ENCODE measurements around the gene PDLIM3.

Gene PDLIM3

DNA sequence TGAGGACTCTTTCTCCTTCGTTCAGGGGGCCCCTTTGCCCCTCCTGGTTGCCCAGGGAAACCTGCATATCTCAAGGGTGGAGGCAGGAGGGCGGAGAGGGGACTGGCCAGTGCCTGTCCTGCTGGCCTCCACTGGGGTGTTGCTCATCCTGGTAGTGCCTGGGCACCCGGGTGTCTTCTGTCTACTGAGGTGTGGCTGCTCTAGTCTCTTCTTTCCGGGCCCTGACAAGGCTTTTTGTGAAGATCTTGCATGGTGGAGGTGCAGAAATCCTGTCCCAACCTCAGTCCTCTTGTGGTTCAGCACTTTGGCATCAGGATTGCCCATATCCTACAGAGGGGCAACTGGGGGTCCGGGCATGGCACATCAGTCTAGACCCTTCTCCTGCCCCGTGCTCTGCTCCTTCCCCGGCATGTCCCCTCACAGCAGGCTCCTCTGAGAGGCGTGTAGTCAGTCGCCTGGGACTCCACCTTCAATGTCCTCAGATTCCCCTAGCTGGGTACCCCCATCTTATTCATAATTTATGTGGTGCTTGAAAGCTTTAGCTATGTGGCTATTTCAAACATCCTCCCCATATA is 65.6 kb downstream of the PDLIM3 start:
- DNase-seq: no peak

DNA sequence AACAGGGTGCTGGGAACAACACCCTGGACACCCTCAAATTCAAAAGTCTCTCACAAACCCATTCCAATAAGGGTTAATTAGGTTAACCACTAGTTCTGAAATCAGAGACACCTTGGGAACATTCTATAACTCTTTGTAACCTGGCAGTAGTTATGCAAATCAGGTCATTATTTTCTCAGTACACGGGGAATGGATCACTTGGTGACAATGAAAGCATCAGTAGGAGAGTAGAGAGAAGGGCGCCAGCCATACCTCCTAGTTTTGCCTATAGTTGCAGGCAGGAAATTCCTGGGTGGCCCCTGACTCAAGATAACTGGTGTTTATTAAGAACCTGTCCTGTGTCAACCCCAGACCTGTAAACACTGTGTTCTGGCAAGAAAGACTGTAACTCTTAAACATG is 66.3 kb downstream of the PDLIM3 start:
- DNase-seq: no peak

DNA sequence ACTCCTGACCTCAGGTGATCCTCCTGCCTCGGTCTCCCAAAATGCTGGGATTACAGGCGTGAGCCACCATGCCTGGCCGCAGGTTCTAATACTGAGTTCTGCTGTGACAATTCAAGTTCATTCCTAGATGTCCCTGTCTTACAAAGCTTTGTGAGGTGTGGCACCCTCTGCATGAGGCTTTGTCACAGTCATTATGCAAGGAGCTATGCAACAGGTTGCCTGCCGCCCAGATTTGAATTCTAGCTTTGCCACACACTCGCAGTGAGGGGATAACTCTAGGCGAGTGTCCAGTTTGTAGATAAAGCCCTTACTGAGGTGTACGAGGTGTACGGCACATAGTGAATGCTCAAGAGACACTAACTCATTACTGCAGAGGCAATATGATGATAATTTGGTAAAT is 67.3 kb downstream of the PDLIM3 start:
- DNase-seq: no peak

DNA sequence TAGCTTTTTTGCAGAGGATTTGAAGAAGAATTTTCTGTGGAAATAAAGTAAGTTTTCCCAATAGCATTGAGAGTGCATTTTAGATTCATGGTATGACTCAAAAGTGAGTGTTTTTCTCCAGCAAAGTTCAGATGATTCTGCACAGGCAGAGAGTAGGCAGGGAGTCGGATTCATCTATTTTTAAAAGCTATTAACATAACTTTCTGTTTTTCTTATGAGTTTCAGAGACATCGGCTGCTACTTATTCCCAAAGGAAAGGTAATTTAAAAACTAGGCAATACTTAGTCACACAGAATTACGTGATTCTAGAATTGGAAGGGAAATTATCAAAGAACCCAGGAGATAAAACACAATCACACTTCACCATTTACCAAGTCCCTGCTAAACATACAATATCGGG is 68.2 kb downstream of the PDLIM3 start:
- no peak for DNase-seq

DNA sequence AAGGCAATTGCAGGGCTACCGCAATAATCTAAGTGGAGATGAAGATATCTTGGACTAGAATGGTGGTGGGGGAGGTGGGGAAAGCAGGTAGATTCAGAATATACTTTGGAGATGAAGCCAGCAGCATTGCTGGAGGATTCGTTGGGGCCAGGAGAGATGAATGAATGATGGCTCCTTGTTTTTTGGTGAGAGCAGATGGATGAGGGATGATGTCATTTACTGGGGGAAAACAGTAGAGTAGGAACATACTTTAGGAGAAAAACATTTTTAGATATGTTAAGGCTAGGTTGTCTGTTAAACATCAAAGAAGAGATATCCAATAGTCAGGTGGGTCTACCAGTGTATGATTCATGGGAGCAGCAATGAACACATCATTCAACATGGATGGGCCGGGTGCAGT is 69.6 kb downstream of the PDLIM3 start:
- no peak for DNase-seq

DNA sequence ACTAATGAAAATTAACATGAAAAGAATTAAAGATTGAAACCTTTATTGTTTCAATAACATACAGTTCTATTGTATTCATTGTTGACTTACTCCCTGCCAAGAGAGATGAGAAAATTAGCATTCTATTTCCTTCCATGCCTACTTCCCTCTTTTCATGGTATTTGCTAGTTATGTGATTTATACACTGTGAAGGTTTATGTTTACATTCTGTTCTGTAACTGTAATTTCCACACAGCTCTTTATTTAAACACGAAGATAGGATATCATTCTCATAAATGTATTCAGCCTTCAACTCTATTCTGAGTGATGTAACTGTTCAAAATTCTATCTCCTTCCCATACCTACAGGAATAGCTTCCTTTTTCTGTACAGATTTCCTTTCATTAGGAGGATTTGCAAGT is 70.4 kb downstream of the PDLIM3 start:
- DNase-seq: no peak

DNA sequence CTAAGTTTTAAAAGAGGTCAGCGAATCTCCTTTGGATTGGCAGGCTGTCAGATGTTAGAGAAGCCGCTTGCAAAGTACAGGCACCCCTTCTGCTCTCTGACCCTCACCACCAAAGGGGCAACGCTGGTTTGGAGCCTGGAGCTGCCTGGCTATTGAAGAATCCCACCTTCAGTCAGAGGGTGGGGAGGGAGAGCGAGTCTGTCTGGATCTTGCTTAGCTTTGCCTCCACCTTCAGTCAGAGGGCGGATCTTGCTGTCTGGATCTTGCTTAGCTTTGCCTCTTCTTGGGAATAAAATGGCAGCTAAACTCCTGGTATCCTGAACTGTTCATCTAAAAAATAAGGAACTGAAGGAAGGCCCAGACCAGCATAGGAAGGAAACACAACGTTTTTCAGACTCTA is 71.1 kb downstream of the PDLIM3 start:
- no peak for DNase-seq

DNA sequence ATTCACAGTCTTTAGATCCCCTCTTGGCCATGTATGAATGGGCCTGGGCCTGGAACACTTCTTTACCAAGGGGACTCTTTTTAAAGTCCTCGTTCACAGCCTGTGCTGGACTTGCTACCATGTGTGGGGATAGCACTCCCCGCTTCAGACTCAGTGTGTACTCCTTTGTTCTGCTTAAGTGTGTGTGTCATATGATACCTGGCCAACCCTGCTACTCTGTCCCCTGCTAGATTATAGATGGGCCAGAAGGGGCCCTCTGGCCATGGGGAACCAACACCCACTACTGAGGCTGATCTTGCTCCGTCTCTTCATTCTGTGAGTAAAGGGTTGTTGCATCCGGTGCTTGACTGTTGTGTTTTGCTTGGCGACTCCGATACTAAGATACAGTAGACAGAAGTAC is 71.8 kb downstream of the PDLIM3 start:
- no peak for DNase-seq

DNA sequence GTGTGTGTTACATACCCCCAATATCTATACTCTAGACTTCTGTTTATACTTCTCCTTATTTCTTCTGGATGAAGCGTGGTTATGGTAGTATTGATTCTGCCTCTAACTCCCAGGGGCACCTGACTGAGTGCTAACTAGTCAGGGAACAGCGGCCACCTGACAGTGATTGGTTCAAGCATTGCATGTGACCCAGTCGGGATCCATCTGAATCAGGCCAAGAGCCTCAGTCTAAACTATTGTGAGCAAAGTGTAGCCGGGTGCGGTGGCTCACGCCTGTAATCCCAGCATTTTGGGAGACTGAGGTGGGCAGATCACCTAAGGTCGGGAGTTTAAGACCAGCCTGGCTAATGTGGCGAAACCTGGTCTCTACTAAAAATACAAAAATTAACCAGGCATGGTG is 73.7 kb downstream of the PDLIM3 start:
- DNase-seq: no peak

DNA sequence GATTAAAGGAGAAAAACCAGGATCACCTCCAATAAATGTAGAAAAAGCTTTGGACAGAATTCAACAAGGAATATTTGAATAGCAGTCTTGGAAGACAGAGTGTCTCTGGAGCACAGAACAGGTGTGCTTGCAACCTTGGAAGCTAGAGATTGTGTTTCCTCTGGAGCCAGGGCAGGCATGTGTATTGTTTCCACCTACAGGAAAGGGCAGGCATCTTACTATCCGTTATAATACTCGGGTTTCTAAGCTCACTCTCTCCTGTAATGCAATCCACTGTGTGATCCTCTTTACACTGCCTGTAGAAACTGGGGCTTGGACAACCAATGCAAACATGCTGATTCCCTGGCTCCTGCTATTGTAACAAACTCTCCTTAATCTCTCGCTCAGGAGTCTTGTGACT is 78.2 kb downstream of the PDLIM3 start:
- no peak for DNase-seq

DNA sequence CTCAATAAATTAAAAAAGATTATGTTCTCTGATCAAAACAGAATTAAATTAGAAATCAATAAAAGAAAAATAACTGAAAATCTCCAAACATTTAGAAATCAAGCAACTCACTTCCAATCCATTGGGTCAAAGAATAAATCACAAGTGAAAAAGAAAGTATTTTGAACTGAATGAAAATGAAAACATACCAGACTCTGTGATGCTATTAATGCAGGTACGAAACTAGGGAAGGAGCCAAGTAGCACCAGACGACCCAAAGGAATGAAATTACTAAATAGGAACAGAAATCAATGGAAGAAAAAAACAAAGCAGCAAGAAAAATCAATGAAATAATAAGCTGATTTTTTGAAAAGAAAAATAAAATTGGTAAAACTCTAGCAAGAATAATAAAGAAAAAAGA is 79.2 kb downstream of the PDLIM3 start:
- DNase-seq: no peak
